ENCODE results near the gene MTNR1A.
"Not testable (repeated sequence)": the region's sequence is repeated elsewhere in the genome, so short reads cannot be mapped to it uniquely, and the experiment has no call there.

Gene MTNR1A

GRCh38 chr4:186561748-186562147 lies 6.4 kb upstream of the MTNR1A start:
- DNase-seq (ENCODE audit: low read depth): no peak

DNA sequence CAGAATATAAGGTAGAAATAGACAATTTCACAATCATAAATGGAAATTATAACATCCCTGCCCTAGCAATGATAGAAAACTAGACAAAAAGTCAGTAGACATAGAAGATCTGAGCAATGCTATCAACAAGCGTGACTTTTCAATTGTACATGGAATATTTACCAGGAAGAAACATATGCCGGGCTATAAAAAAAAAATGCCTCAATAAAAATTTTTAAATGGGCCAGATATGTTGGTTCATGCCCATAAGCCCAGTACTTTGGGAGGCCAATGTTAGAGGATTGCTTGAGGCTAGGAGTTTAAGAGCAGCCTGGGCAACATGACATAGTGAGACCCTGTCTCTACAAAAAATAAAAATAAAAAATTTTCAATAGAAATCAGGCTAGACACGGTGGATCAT lies 5.3 kb upstream of the MTNR1A start:
- DNase-seq (ENCODE audit: low read depth): no peak

- DNase-seq (ENCODE audit: low read depth): no peak
Measured at GRCh38 chr4:186557486-186557885, 2.1 kb upstream of the MTNR1A start.

DNA sequence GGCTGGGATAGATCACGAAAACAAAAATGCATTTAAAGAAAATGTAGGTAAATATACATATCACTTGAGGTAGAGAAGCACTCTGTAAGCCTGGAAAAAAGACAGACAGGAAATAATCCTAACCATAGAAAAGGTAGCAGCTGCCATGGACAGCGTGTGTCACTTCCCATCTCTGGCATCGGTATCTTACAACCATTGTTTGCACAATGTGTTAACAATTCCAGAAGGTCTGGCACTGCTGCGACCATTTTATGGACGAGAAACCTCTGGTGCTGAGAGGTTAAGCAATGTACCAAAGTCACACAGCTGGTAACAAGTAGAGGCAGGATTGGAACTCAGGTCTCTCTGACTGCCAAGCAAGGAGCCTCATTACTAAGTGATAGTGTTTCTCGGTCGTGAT lies 1.7 kb upstream of the MTNR1A start:
- DNase-seq (ENCODE audit: low read depth): no peak

DNA sequence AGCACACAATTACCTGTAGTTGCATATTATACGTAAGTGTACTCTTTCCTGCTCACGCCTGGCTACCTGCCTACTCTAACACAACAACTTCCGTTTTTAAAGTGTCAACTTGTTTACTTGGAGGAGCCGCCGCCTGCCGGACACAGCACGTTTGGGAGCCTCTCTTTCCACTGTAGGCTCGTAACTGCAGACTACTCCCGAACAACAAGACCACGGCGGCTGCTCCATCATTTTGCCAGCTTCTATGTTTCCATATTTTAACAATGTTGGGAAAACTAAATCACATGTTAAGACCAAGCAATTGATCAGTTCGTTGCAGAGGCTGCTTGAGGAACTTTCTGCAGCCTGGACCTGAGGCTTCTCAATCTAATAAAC lies 841 bp downstream of the MTNR1A start:
- no peak for DNase-seq (ENCODE audit: low read depth)

- no peak for DNase-seq (ENCODE audit: low read depth)
Measured at GRCh38 chr4:186553717-186554116, 1.6 kb downstream of the MTNR1A start.

DNA sequence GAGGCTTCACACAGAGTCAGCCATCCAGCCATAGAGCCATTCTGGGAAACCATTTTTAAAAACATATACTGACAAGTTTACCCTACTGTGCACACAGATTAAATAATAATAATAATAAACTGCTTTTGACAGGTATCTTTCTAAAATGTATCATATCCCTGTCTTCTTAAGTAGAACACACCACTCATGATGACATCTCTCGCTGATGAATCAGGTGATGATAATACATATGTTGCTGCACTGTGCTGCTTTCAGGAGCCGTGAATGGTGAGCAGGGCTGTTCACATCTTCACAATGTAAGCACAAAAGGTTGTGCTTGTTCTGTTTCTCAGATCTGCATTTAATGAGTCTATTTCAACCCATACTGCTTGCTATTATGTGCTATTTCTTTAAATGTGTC lies 3.5 kb downstream of the MTNR1A start:
- DNase-seq (ENCODE audit: low read depth): no peak

- no peak for DNase-seq (ENCODE audit: low read depth)
Measured at GRCh38 chr4:186545436-186545835, 9.9 kb downstream of the MTNR1A start.

DNA sequence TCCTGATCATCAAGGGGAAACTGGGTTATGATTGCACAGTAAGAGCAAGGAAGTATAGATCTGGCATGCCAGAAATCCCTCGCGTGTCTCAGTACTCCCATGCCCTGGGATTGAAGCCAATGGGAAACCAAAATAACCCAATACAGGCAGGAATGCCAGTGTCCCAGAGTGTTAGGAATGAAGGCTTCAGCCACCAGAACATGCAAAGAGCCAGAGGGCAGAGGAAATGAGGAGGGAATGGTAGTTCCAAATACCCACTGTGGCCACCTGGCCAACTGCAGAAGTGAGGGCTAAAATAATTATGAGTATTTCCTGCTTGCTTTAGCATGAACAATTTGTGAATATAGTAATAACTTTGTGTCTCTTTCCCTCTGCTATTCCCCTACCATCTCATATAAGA lies 12.2 kb downstream of the MTNR1A start:
- no peak for DNase-seq (ENCODE audit: low read depth)

DNA sequence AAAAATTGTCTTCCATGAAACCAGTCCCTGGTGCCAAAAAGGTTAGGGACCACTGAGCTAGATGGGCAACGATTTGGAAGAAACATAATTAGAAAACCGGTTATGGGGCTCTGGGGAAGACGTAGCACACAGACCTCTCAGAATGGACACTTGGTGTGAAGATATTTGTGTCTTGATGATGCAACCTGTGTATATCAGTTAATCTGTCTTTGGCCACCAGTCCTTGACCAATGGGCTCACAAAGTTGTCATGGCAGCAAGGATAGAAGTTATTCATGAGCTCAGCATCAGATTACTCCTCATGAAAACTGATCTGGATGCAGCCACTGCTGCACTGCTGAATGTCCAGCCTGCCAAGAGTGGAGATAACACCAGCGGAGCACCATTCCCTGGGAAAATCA lies 13.6 kb downstream of the MTNR1A start:
- DNase-seq (ENCODE audit: low read depth): no peak

GRCh38 chr4:186537843-186538521 lies 17.4 kb downstream of the MTNR1A start:
- DNase-seq (ENCODE audit: low read depth): no peak

DNA sequence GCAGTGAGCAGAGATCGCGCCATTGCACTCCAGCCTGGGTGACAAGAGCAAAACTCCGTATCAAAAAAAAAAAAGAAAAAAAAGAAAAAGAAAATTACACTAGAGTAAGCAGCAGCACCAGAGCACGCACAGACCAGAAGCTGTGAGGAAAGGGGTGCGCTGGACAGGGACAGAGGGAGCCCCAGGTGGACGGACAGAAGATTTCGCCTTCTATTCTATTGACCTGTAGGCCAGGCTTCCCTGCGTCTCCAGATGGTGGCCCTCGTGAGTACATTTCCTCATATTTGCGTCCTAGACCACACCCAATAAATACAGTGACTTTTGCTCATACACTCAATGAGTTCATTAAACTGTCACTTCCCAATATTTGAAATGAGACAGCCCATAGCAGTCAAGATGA lies 19.1 kb downstream of the MTNR1A start:
- no peak for DNase-seq (ENCODE audit: low read depth)

- no peak for DNase-seq (ENCODE audit: low read depth)
Measured at GRCh38 chr4:186534056-186534455, 21.3 kb downstream of the MTNR1A start.

DNA sequence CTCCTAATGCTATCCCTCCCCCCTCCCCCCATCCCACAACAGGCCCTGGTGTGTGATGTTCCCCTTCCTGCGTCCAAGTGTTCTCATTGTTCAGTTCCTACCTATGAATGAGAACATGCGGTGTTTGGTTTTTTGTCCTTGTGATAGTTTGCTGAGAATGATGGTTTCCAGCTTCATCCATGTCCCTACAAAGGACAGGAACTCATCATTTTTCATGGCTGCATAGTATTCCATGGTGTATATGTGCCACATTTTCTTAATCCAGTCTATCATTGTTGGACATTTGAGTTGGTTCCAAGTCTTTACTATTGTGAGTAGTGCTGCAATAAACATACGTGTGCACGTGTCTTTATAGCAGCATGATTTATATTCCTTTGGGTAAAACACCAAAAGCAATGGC lies 31.4 kb downstream of the MTNR1A start:
- not testable (repeated sequence) for DNase-seq (ENCODE audit: low read depth)

DNA sequence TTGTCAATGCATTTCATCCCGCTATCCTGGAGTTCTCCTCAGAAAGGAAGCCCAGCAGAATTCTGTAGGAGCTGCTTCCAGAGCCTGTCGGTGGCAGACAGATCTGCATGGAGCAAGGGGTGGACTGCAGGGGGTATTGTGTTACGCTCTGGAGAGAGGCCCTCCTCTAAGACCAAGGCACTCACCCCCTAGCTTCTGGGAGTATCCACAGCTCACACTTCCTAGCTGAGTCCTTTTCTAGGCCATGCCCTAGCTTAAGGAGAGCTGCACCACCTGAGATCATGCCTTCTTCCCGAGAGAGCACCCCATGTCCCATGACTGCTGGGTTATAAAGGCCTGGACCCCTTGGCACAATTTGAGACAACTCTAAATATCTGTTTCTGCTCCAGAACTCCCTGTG lies 39.1 kb downstream of the MTNR1A start:
- no peak for DNase-seq (ENCODE audit: low read depth)

DNA sequence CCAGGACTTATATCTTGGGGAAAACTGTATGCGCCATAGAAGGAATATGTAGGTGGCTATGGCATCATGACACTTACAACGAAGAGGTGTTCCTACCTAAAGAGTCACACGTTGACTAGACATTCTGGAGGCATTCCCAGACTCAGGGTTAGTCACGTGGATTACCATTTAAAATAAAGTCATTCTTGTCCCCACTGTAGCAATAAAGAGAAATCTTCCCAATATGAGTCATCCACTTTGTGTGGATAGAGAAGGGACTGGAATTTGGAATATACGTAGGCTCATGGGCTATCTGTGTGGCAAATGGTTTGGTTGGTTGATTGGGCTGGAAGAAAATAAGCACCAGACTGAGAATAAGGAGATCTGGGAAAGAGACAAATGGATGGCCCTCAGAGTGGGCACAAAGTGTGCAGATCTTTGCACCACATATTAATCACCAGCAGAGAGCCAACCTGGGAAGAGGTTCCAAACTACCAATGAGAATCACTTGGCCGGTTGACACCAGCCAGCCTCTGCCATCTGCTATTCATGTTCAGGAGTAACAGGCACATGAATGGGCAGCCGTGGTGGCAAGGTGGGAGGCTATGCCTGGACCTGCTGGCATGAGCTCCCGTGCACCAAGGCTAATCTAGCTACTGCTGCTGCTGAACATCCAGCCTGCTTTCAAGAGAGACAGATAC lies 41.0 kb downstream of the MTNR1A start:
- DNase-seq (ENCODE audit: low read depth): no peak

- DNase-seq (ENCODE audit: low read depth): not testable (repeated sequence)
Measured at GRCh38 chr4:186504771-186505170, 50.6 kb downstream of the MTNR1A start.

- DNase-seq (ENCODE audit: low read depth): no peak
Measured at GRCh38 chr4:186502231-186502630, 53.1 kb downstream of the MTNR1A start.

- no peak for DNase-seq (ENCODE audit: low read depth)
Measured at GRCh38 chr4:186501554-186501953, 53.8 kb downstream of the MTNR1A start.

DNA sequence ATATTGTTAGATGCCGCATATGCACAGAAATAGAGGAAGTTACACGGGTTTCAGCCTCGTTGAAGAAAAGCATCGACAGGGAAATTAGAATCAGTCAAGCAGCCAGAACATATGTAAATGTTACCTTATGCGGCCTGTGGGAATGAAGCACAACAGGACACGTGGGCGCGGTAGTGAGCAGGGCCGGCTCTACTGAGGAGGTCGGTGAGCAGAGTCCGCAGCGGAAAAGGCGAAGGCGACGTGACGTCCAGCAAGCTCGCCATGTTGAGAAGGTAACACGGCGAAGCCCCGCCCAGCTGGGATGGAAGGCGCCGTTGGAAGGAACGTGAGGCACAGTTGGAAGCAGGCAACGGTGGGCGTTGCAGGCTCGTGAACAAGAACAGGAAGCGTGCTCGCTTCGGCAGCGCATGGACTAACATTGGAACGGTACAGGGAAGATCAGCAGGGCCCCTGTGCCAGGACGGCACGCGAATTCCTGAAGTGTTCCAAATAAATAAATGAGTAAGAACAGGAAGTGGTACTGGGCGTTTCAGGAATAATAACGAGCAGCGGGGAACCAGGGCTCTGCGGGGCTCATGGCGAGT lies 54.6 kb downstream of the MTNR1A start:
- DNase-seq (ENCODE audit: low read depth): no peak

DNA sequence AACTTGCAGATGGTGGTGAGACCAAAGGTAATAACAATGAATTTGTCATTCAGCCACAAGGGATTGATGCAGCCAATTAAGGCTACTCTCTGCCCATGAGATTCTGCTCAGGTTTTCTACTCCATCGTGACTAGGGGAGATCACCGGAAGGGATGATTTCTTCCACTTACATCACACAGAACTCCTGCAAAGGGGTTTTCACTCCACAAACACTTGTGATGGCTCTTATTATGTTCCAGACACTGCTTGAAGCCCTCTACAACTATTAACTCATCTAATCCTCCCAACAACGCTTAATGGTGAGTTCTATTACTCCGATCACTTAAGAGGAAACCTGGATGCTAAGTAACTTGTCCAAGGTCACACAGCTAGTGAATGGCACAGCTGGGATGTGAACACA lies 55.9 kb downstream of the MTNR1A start:
- no peak for DNase-seq (ENCODE audit: low read depth)

GRCh38 chr4:186497043-186497442 lies 58.3 kb downstream of the MTNR1A start:
- DNase-seq (ENCODE audit: low read depth): no peak

GRCh38 chr4:186494496-186494895 lies 60.9 kb downstream of the MTNR1A start:
- no peak for DNase-seq (ENCODE audit: low read depth)

DNA sequence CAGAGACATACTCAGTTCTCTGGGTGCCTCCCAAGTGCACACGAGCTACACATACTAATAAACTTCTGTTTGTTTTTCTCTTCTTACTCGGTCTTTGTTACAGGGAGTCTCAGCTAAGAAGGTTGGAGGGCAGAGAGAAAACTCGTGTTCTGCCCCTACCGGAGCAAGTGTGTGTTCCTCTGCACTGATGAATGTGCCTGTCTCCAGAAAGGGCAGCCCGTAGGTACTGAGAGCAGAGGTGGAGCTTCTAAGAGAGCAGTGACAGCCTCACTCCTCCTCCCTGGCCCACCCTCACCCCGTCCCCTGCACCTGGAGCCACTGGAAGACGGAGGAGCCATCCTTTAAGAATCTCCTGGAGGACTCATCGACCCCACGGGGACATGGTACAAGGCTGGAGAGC lies 67.6 kb downstream of the MTNR1A start:
- DNase-seq (ENCODE audit: low read depth): no peak

Data from HS-27A (cell line).